Epithelial cell of esophagus (primary cell): ENCODE data around the gene GNRH2.
A peak's percentile ranks its signal among the peaks of the same experiment; 100 is the strongest.
"Not testable (repeated sequence)": the region's sequence is repeated elsewhere in the genome, so short reads cannot be mapped to it uniquely, and the experiment has no call there.

Source experiments
- DNase-seq: peaks from one replicate; pipeline ENCODE4 v3.0.0; 2010; ENCODE audit warnings: low read depth
- H3K4me3 ChIP-seq: 2 replicates; pipeline ENCODE4 v1.5.1; 2011; ENCODE audit warnings: mild to moderate bottlenecking, low read length, control low read depth
- TF ChIP-seq, protein P1 (sequence below): IDR thresholded peaks from 2 replicates; pipeline ENCODE4 v1.5.1; 2011; ENCODE audit warnings: low read depth, mild to moderate bottlenecking, low read length, control low read depth, inconsistent platforms; ENCODE audit not compliant: insufficient read depth; ENCODE audit errors: missing control alignments

The GNRH2 gene

DNA sequence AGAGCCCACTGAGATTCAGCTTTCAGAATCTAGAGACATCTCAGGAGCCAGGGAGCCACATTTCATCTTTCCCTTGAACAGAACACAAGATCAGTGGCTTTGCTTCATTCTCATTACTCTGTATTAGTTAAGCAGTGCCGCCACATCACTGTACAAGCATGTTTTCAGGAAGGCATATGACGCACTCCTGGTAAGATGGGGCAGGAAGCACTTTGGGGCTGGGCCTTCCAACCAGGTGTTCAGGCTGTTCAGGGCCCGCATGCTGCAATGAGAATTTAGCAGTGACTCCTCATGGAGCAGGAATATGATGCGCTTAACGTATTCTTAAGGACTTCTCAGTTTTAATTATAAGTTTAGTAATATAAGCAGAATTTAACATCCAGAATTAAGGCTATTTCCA is 29.7 kb upstream of the GNRH2 start:
- no peak overlapping the region for H3K4me3 ChIP-seq
- peak; percentile 51 for DNase-seq
- TF ChIP-seq, protein P1, sequence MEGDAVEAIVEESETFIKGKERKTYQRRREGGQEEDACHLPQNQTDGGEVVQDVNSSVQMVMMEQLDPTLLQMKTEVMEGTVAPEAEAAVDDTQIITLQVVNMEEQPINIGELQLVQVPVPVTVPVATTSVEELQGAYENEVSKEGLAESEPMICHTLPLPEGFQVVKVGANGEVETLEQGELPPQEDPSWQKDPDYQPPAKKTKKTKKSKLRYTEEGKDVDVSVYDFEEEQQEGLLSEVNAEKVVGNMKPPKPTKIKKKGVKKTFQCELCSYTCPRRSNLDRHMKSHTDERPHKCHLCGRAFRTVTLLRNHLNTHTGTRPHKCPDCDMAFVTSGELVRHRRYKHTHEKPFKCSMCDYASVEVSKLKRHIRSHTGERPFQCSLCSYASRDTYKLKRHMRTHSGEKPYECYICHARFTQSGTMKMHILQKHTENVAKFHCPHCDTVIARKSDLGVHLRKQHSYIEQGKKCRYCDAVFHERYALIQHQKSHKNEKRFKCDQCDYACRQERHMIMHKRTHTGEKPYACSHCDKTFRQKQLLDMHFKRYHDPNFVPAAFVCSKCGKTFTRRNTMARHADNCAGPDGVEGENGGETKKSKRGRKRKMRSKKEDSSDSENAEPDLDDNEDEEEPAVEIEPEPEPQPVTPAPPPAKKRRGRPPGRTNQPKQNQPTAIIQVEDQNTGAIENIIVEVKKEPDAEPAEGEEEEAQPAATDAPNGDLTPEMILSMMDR = no peak

DNA sequence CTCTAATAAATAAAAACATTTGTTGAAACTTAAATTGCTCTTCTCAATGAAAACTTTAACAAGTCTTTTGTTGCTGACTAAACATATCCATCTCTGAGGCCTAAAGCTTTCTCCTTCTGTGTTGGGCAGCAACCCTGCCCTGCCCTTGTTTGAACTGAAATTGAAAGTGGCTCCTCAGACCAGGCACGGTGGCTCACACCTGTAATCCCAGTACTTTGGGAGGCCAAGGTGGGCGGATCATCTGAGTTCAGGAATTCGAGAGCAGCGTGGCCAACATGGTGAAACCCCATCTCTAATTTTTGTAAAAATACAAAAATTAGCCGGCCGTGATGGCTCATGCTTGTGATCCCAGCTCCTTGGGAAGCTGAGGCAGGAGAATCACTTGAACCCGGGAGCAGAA is 29.2 kb upstream of the GNRH2 start:
- no peak overlapping the region for H3K4me3 ChIP-seq
- no peak for DNase-seq
- TF ChIP-seq, protein P1 = no peak

DNA sequence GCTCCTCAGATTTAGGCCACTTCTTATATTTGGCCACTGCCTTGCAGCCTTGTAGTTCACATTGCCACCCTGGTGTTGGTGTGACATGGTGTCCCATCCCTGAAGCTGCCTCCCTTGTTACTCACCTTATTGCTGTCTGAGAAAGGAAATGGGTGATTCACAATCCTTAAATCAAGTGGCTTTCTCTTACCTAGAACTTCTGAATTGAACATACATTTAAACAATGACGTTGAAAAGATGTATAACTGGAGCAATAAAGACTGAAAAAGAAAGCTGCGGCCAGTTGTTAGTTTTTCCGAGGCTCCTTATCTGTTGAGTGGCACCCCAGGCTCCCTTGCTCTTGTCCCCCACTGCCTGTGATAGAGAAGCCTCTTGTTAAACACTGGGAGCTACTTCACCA is 28.8 kb upstream of the GNRH2 start:
- TF ChIP-seq, protein P1 = no peak
- DNase-seq = peak; percentile 46
- no peak overlapping the region for H3K4me3 ChIP-seq

DNA sequence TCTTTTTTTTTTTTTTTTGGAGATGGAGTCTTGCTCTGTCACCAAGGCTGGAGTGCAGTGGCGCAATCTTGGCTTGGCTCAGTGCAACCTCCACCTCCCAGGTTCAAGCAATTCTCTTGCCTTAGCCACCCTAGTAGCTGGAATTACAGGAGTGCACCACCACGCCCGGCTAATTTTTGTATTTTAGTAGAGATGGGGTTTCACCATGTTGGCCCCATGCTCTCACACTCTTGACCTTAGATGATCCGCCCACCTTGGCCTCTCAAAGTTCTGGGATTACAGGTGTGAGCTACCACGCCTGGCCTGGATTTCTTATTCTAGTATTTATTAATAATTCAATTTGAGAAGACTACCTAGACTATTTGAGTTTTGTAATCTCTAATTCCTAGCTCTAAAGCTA is 28.1 kb upstream of the GNRH2 start:
- H3K4me3 ChIP-seq, DNase-seq: not testable (repeated sequence)

DNA sequence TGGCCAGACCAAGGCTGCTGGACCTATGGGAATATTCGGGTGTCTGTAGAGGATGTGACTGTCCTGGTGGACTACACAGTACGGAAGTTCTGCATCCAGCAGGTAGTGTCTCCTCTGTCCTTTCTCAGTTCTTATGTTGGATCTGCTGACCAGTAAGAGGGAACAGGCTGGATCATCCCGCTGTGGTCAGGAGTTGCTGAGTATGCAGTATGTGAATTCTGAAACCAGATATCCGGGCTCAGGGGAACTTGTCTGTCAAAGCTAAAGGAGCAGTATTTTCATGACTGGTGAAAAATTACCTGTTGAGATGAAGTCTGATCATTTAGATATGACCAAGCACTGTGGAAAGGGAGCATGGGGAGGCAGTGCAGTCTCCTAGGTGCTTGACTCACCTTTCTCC is 22.1 kb upstream of the GNRH2 start:
- TF ChIP-seq, protein P1 = no peak
- no peak overlapping the region for H3K4me3 ChIP-seq
- no peak for DNase-seq

DNA sequence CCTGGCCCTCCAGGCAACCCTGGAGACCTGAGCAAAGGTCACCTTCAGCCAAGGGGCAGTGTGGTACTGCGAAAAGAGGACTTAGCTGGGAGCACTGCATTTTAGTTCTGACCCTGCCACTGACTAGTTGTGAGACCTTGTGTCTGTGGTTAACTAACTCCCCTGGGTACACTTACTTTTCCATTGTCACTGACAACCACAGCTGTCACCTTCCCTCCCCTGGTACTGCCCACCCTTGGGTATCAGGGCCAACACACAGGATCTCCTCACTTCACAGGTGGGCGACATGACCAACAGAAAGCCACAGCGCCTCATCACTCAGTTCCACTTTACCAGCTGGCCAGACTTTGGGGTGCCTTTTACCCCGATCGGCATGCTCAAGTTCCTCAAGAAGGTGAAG is 21.6 kb upstream of the GNRH2 start:
- no peak for DNase-seq
- TF ChIP-seq, protein P1 = no peak
- H3K4me3 ChIP-seq = no peak overlapping the region

DNA sequence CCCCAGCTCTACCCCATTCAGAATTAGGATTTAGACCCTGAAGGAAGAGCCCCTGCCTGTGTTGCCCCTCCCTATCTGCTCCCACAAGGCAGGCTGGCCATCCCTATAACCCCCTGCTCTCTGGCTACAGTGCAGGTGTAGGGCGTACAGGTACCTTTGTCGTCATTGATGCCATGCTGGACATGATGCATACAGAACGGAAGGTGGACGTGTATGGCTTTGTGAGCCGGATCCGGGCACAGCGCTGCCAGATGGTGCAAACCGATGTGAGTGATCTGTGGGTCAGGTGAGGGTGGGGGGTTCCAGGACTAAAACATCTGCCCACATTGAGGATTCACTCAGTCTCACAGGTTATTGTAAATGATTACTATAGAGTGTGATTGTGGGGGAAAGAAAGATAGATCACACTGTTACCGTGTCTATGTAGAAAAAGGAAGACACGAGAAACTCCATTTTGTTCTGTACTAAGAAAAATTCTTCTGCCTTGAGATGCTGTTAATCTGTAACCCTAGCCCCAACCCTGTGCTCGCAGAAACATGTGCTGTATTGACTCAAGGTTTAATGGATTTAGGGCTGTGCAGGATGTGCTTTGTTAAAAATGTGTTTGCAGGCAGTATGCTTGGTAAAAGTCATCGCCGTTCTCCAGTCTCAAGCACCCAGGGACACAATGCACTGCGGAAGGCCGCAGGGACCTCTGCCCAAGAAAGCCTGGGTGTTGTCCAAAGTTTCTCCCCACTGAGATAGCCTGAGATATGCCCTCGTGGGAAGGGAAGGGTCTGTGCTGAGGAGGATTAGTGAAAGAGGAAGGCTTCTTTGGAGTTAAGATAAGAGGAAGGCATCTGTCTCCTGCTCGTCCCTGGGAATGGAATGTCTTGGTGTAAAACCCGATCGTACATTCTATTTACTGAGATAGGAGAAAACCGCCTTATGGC is 20.6 kb upstream of the GNRH2 start:
- H3K4me3 ChIP-seq, DNase-seq: not testable (repeated sequence)

DNA sequence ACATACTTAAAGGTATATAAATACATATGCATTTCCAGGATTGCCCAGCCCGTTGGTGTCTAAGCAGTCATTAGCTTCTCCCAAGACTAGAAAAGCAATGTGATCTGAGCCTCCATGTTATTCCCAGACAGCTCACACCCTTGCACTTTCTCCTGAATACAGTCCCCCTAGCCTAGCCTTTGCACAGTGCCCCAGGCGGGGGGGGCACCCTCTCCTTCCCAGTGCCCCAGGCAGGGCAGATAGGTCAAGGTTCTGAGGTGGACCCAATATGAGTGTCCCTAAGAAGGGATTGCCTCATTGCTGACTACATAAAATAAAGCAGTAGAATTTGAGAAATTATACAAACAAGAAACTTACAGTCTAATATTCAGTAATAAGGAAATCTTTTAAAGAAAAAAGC is 15.4 kb upstream of the GNRH2 start:
- TF ChIP-seq, protein P1 = no peak
- DNase-seq = no peak

More for the DNA sequence above, 15.4 kb upstream of the GNRH2 start:
- no peak overlapping the region for H3K4me3 ChIP-seq
